Mesenchymal stem cell (in vitro differentiated cells and primary cell): Measurements from ENCODE around the gene QKI.

Source experiments
- DNase-seq: peaks from one replicate; pipeline ENCODE4 v3.0.0-alpha.2; 2013
- H2AFZ ChIP-seq: one replicate; pipeline ENCODE4 v1.6.1; 2013; ENCODE audit warnings: low read depth, mild to moderate bottlenecking, control low read depth, inconsistent platforms, low read length, moderate library complexity
- H2AK5ac ChIP-seq: 2 replicates; pipeline ENCODE4 v1.6.1; 2013; ENCODE audit warnings: low read length, moderate library complexity, mild to moderate bottlenecking, inconsistent platforms; ENCODE audit not compliant: severe bottlenecking
- H2BK120ac ChIP-seq: one replicate; pipeline ENCODE4 v1.6.1; 2013; ENCODE audit warnings: low read depth, mild to moderate bottlenecking, inconsistent platforms, low read length, moderate library complexity
- H2BK12ac ChIP-seq, 2 experiments: one replicate each; pipeline ENCODE4 v1.6.1; 2013; ENCODE audit warnings: inconsistent platforms in 2 of 2, low read length in 2 of 2, mild to moderate bottlenecking in 2 of 2, moderate library complexity in 2 of 2, control low read depth in 1 of 2
- H2BK15ac ChIP-seq: one replicate; pipeline ENCODE4 v1.6.1; 2013; ENCODE audit warnings: mild to moderate bottlenecking, low read depth, inconsistent platforms; ENCODE audit not compliant: poor library complexity, severe bottlenecking
- H2BK5ac ChIP-seq: 2 replicates; pipeline ENCODE4 v1.6.1; 2013; ENCODE audit warnings: low read depth, mild to moderate bottlenecking, low read length, control low read depth, inconsistent platforms; ENCODE audit not compliant: poor library complexity, severe bottlenecking
- H3K14ac ChIP-seq, 2 experiments: one replicate each; pipeline ENCODE4 v1.6.1; 2013; ENCODE audit warnings: inconsistent platforms in 2 of 2, low read length in 2 of 2, control low read depth in 1 of 2, mild to moderate bottlenecking in 1 of 2, moderate library complexity in 1 of 2
- H3K18ac ChIP-seq, 2 experiments: one replicate each; pipeline ENCODE4 v1.6.1; 2013; ENCODE audit warnings: inconsistent platforms in 2 of 2, low read length in 2 of 2, control low read depth in 1 of 2, low read depth in 1 of 2, mild to moderate bottlenecking in 1 of 2
- H3K23ac ChIP-seq, 2 experiments: one replicate each; pipeline ENCODE4 v1.6.1; 2013; ENCODE audit warnings: inconsistent platforms in 2 of 2, low read length in 2 of 2, mild to moderate bottlenecking in 2 of 2, moderate library complexity in 2 of 2, control low read depth in 1 of 2
- H3K27ac ChIP-seq: 2 replicates; pipeline ENCODE4 v1.5.1; 2013; ENCODE audit warnings: mild to moderate bottlenecking, moderate library complexity, low read length, control low read depth, inconsistent platforms; ENCODE audit not compliant: poor library complexity, severe bottlenecking
- H3K27me3 ChIP-seq, 2 experiments: 2 replicates each; pipeline versions ENCODE4 v1.6.1 to v1.7.0; 2013; ENCODE audit warnings: low read length in 2 of 2, mild to moderate bottlenecking in 2 of 2, moderate library complexity in 2 of 2, control low read depth in 1 of 2, inconsistent platforms in 1 of 2; ENCODE audit not compliant: control insufficient read depth in 1 of 2, insufficient read depth in 1 of 2
- H3K36me3 ChIP-seq, 2 experiments: 2 replicates each; pipeline versions ENCODE4 v1.6.1 to v1.7.0; 2013; ENCODE audit warnings: low read length in 2 of 2, control low read depth in 1 of 2, inconsistent platforms in 1 of 2, low read depth in 1 of 2, mild to moderate bottlenecking in 1 of 2; ENCODE audit not compliant: insufficient read depth in 2 of 2, control insufficient read depth in 1 of 2
- H3K4ac ChIP-seq, 2 experiments: one replicate each; pipeline ENCODE4 v1.6.1; 2013; ENCODE audit warnings: inconsistent platforms in 2 of 2, low read length in 2 of 2, mild to moderate bottlenecking in 2 of 2, moderate library complexity in 2 of 2, control low read depth in 1 of 2, low read depth in 1 of 2
- H3K4me1 ChIP-seq: 2 replicates; pipeline ENCODE4 v1.6.1; 2013; ENCODE audit warnings: low read depth, low read length, control low read depth; ENCODE audit not compliant: control insufficient read depth, insufficient read depth
- H3K4me2 ChIP-seq: 2 replicates; pipeline ENCODE4 v1.6.1; 2013; ENCODE audit warnings: low read length, mild to moderate bottlenecking, inconsistent platforms; ENCODE audit not compliant: poor library complexity, severe bottlenecking
- H3K4me3 ChIP-seq, 2 experiments: 2 replicates each; pipeline versions ENCODE4 v1.5.1 to v1.7.0; 2013; ENCODE audit warnings: low read length in 2 of 2, mild to moderate bottlenecking in 2 of 2, control low read depth in 1 of 2, low read depth in 1 of 2; ENCODE audit not compliant: insufficient read depth in 1 of 2
- H3K79me1 ChIP-seq: replicated peaks from 2 replicates; pipeline ENCODE4 v1.6.1; 2013; ENCODE audit warnings: mild to moderate bottlenecking, control low read depth, low read length, inconsistent platforms; ENCODE audit not compliant: poor library complexity, severe bottlenecking
- H3K9ac ChIP-seq: 2 replicates; pipeline ENCODE4 v1.7.0; 2013; ENCODE audit warnings: mild to moderate bottlenecking, low read length, moderate library complexity
- H3K9me3 ChIP-seq: 2 replicates; pipeline ENCODE4 v1.7.0; 2013; ENCODE audit warnings: mild to moderate bottlenecking, low read length; ENCODE audit not compliant: control insufficient read depth
- H4K8ac ChIP-seq: one replicate; pipeline ENCODE4 v1.6.1; 2013; ENCODE audit warnings: inconsistent platforms, mild to moderate bottlenecking, low read length, moderate library complexity
- H4K91ac ChIP-seq: one replicate; pipeline ENCODE4 v1.6.1; 2013; ENCODE audit warnings: mild to moderate bottlenecking, low read length, inconsistent platforms
- WGBS: methylation state at CpG from one replicate; pipeline ENCODE4 v1.1.7; 2013; ENCODE audit warnings: mixed read lengths; 5-methylcytosine and 5-hydroxymethylcytosine counted together

QKI gene

DNA sequence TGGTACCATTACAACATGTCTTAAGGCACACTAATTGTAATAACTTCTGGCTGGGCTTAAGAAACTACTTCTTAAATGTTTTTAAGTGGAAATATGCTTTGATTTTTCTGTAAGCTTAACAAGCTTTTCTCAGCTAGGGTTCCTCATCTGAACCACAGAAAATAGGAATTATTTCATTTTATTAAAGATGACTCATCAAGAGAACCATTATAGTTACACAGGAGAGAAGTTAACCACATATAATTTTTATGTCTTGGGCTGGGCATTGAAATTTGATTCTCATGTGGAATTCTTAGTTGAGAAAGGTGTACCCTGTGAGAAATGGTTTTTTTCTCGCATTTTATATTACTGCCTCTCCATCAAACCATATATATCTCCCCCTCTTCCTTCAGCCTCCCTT is 75.1 kb downstream of the QKI start:
- Histone ChIP-seq H3K9ac (no peak overlapping the region), H3K18ac (no peak overlapping the region), H3K4me3 (no peak overlapping the region), H3K4ac (no peak overlapping the region), H3K9me3 (no peaks in the 10 kb centered on the region), H3K27me3 (no peaks in the 10 kb centered on the region), H4K91ac (no peak overlapping the region), H2BK5ac (no peak overlapping the region), H2BK120ac (no peak overlapping the region), H2AFZ (no peak overlapping the region), H3K14ac (no peak overlapping the region), H3K79me1 (peaks cover 2% of the 10 kb centered on the region), H4K8ac (no peak overlapping the region), H3K23ac (no peak overlapping the region), H2AK5ac (no peak overlapping the region), H2BK15ac (no peak overlapping the region), H2BK12ac (no peak overlapping the region), H3K4me1 (no peaks in the 10 kb centered on the region), H3K36me3 (no peaks in the 10 kb centered on the region), H3K4me2 (no peak overlapping the region), H3K27ac (no peak overlapping the region)
- WGBS = no CpG with 5 or more reads among the region's 1 CpG
- DNase-seq = no peak

DNA sequence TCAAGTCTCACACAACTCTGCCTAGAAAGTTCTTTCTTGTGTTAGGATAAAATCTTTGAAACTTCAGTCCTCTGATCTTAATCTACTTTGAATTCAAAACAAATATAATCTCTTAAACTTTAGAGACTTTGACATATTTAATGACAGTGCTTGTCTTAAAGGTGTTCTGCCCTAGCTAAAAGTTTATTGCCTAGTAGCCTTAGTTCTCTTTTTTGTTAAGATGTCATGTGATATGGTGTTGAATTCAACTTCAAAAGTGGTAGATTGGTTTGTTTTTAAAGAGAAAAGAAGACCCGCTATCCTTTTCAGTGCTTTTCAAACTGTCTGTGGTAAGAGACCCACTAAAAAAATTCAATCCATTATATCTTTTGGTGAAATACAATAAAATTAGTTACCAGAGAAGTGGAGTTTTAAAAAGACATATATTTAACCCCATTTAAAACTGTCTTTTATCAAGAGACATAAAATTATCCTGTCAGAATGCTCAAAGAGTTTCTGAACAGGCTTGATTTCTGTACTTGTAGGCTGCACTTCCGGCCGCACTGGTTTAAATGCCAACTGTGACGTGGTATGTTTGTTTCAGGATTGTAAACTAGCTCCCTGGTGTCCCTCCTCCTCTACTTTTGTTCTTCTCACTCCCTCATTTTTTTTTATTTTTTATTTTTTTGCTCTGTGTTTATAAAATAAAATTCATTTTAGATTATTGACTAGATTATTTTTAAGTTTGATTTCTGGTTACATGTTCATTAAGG is 76.5 kb downstream of the QKI start:
- H3K18ac ChIP-seq = no peak overlapping the region
- H3K4me3 ChIP-seq = no peak overlapping the region
- H2BK15ac ChIP-seq = no peak overlapping the region
- no peak overlapping the region for H3K23ac ChIP-seq
- no peaks in the 10 kb centered on the region for H3K79me1 ChIP-seq
- no CpG with 5 or more reads among the region's 4 CpGs for WGBS
- no peaks in the 10 kb centered on the region for H3K27me3 ChIP-seq
- DNase-seq = peak; percentile 55
- H3K4me2 ChIP-seq = no peak overlapping the region
- H4K91ac ChIP-seq = no peak overlapping the region
- no peak overlapping the region for H2BK120ac ChIP-seq
- no peak overlapping the region for H3K14ac ChIP-seq
- H3K4me1 ChIP-seq = peaks cover 3% of the 10 kb centered on the region
- no peak overlapping the region for H2AK5ac ChIP-seq
- no peak overlapping the region for H3K27ac ChIP-seq
- no peaks in the 10 kb centered on the region for H3K9me3 ChIP-seq
- no peak overlapping the region for H2AFZ ChIP-seq
- no peak overlapping the region for H4K8ac ChIP-seq
- no peak overlapping the region for H2BK12ac ChIP-seq
- H2BK5ac ChIP-seq = no peak overlapping the region
- H3K36me3 ChIP-seq = no peaks in the 10 kb centered on the region
- H3K4ac ChIP-seq = no peak overlapping the region
- H3K9ac ChIP-seq = no peak overlapping the region

DNA sequence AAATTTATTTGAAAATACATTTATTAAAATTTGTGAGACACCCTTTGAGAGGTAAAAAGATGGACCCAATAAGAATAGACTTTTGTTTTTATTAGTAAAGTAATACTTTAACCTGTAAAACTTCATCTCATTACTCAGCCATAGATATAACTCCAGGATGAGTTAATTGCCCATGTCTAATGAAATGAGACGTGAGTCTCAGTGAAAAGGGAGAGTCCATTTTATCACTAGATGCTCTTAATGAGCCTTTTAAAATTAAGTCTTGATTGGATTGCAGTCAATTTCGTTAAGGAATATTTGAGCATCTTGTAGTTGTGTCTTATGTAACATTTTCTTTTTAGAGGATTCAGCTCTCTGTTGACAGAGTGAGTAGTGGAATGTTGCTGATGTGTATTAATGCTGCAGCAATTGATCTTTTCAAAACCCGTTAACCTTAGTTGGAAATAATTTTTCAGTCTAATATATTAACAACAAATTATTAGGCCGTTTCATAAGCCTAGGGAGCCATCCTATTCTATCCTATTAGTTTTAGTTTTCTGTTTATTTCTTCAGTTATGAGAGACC is 77.3 kb downstream of the QKI start:
- no peak overlapping the region for H3K14ac ChIP-seq
- H3K4me3 ChIP-seq = no peak overlapping the region
- no peak overlapping the region for H2BK12ac ChIP-seq
- H2BK5ac ChIP-seq = no peak overlapping the region
- no peaks in the 10 kb centered on the region for H3K27me3 ChIP-seq
- no peaks in the 10 kb centered on the region for H3K36me3 ChIP-seq
- no peak overlapping the region for H3K4me2 ChIP-seq
- H2BK15ac ChIP-seq = no peak overlapping the region
- no peak overlapping the region for H3K23ac ChIP-seq
- no peak overlapping the region for H3K4ac ChIP-seq
- H3K9me3 ChIP-seq = no peaks in the 10 kb centered on the region
- 87% methylated on average over 2 of the region's 4 CpGs for WGBS
- H2AFZ ChIP-seq = no peak overlapping the region
- no peaks in the 10 kb centered on the region for H3K79me1 ChIP-seq
- peaks cover 3% of the 10 kb centered on the region for H3K4me1 ChIP-seq
- H3K18ac ChIP-seq = no peak overlapping the region
- H4K91ac ChIP-seq = no peak overlapping the region
- no peak overlapping the region for H3K27ac ChIP-seq
- no peak for DNase-seq
- H2BK120ac ChIP-seq = no peak overlapping the region
- H4K8ac ChIP-seq = no peak overlapping the region
- H2AK5ac ChIP-seq = no peak overlapping the region
- H3K9ac ChIP-seq = no peak overlapping the region

DNA sequence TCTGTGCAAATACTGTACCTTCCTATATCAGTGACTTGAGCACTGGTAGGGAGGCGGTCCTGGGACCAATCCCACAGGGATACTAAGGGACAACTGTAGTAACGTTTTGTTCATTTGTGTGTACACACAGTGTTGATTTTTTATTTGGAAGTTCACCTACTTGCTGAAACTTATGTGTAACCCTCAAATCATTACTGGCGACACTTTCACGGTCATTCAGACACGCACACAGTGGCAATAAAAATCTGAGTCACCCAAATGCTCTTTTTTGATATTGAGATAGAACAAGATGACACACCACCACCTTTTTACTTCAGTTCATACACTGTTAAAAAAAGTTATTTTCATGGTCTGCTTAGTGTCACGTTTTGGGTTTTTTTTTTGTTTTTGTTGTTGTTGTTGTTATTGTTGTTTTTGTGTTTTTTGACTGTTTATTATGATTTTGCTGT is 79.8 kb downstream of the QKI start:
- Histone ChIP-seq H3K4me3 (no peak overlapping the region), H3K4me2 (no peak overlapping the region)
- 81% methylated on average over 6 of the region's 6 CpGs for WGBS

More for the DNA sequence above, 79.8 kb downstream of the QKI start:
- Histone ChIP-seq H3K4ac (no peak overlapping the region), H3K14ac (no peak overlapping the region), H2BK12ac (no peak overlapping the region), H2AK5ac (no peak overlapping the region), H3K27ac (no peak overlapping the region), H3K36me3 (no peaks in the 10 kb centered on the region), H3K18ac (no peak overlapping the region), H2BK120ac (no peak overlapping the region), H3K79me1 (no peaks in the 10 kb centered on the region), H2AFZ (no peak overlapping the region), H3K4me1 (peaks cover 3% of the 10 kb centered on the region), H2BK5ac (no peak overlapping the region), H3K9ac (no peak overlapping the region), H4K91ac (no peak overlapping the region), H3K23ac (no peak overlapping the region), H3K27me3 (no peaks in the 10 kb centered on the region), H4K8ac (no peak overlapping the region), H3K9me3 (no peaks in the 10 kb centered on the region), H2BK15ac (no peak overlapping the region)
- peak; percentile 23 for DNase-seq
